H4 (cell line): ENCODE data around the gene FYB1. TPM values are rescaled to one million over a fixed set of nuclear protein-coding genes. Genes with fewer than 3 reads are reported as not detected.
A peak's percentile ranks its signal among the peaks of the same experiment; 100 is the strongest.

Experiments
- DNase-seq: peaks from one replicate; pipeline ENCODE4 v3.0.0-alpha.2; 2015; ENCODE audit warnings: low spot score
- total RNA-seq: library from RNA; depleted of rRNA; stranded (reverse); fragments of >200 nt; shearing (Covaris generic); gene quantifications from 2 replicates; pipeline ENCODE4 v1.2.3, GENCODE V29; 2014

Gene FYB1
- total RNA-seq, 1 experiment from 2014 or later, result 0.17 TPM

- no peak for DNase-seq
Observed at GRCh38 chr5:39203951-39204350, 15.4 kb downstream of the FYB1 start.

- no peak for DNase-seq
Observed at GRCh38 chr5:39203275-39203922, 16.0 kb downstream of the FYB1 start.

GRCh38 chr5:39202597-39203274, 16.6 kb downstream of the FYB1 start:
- DNase-seq, result no peak

GRCh38 chr5:39201781-39202596, 17.4 kb downstream of the FYB1 start:
- DNase-seq, result no peak

GRCh38 chr5:39201160-39201780, 18.1 kb downstream of the FYB1 start:
- DNase-seq, result no peak

GRCh38 chr5:39200081-39200480, 19.3 kb downstream of the FYB1 start:
- no peak for DNase-seq

- DNase-seq, result no peak
Observed at GRCh38 chr5:39199335-39199734, 20.0 kb downstream of the FYB1 start.

GRCh38 chr5:39198127-39198526, 21.2 kb downstream of the FYB1 start:
- DNase-seq, result peak; percentile 33

GRCh38 chr5:39197556-39197955, 21.8 kb downstream of the FYB1 start:
- DNase-seq, result no peak

- no peak for DNase-seq
Observed at GRCh38 chr5:39195198-39195826, 24.1 kb downstream of the FYB1 start.

- peak; percentile 54 for DNase-seq
Observed at GRCh38 chr5:39194466-39195136, 24.8 kb downstream of the FYB1 start.

- no peak for DNase-seq
Observed at GRCh38 chr5:39193553-39194465, 25.6 kb downstream of the FYB1 start.

GRCh38 chr5:39192450-39193160, 26.8 kb downstream of the FYB1 start:
- DNase-seq, result no peak

- no peak for DNase-seq
Observed at GRCh38 chr5:39191216-39191615, 28.1 kb downstream of the FYB1 start.

- DNase-seq, result no peak
Observed at GRCh38 chr5:39190311-39191102, 28.9 kb downstream of the FYB1 start.

- no peak for DNase-seq
Observed at GRCh38 chr5:39189292-39189955, 29.9 kb downstream of the FYB1 start.

- DNase-seq, result no peak
Observed at GRCh38 chr5:39187831-39188731, 31.3 kb downstream of the FYB1 start.
